ENCODE results near the gene CKAP2.

DNA sequence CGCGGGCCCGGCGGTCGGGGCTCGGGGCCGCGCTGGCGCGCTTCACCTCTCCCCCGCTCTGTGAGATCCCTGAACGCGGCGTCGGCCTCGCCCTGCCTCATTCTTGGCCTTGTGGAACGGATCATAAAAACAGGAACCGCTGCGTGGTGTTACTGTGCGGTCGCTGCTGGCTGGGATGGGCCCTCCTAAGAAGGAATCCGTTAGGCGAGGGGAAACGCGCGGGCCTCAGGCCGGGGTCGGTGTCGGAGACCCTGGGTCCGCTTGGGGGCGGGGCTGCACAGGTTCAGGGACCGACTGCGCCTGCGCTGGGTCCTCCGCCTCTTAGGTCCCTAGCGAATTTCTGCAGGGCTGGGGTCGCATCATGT is 381 bp downstream of the CKAP2 start:
- no peak for TF ChIP-seq POLR2A (IDR thresholded peaks at IDR 0.05)
- TF ChIP-seq, protein P1, sequence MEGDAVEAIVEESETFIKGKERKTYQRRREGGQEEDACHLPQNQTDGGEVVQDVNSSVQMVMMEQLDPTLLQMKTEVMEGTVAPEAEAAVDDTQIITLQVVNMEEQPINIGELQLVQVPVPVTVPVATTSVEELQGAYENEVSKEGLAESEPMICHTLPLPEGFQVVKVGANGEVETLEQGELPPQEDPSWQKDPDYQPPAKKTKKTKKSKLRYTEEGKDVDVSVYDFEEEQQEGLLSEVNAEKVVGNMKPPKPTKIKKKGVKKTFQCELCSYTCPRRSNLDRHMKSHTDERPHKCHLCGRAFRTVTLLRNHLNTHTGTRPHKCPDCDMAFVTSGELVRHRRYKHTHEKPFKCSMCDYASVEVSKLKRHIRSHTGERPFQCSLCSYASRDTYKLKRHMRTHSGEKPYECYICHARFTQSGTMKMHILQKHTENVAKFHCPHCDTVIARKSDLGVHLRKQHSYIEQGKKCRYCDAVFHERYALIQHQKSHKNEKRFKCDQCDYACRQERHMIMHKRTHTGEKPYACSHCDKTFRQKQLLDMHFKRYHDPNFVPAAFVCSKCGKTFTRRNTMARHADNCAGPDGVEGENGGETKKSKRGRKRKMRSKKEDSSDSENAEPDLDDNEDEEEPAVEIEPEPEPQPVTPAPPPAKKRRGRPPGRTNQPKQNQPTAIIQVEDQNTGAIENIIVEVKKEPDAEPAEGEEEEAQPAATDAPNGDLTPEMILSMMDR (IDR thresholded peaks at IDR 0.05), result no peak
